HG03139 (cell line): ENCODE results near the gene UBC.
A peak's percentile ranks its signal among the peaks of the same experiment; 100 is the strongest.
"Not testable (repeated sequence)": the region's sequence is repeated elsewhere in the genome, so short reads cannot be mapped to it uniquely, and the experiment has no call there.

Source experiments
- ATAC-seq: cut with Tn5 transposase; IDR thresholded peaks from one replicate; pipeline ENCODE4 v1.9.1; 2021; ENCODE audit not compliant: unreplicated experiment

Gene UBC

DNA sequence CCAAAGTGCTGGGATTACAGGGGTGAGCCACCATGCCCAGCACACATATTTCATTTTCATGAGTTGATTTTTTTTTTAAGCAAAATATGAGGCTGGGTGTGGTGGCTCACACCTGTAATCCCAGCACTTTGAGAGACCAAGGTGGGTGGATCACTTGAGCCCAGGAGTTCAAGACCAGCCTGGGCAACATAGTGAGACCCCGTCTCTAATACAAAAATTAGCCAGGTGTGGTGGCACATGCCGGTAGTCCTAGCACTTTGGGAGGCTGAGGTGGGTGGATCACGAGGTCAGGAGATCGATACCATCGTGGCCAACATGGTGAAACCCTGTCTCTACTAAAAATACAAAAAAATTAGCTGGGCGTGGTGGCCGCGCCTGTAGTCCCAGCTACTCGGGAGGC, 17.1 kb upstream of the UBC start:
- ATAC-seq = not testable (repeated sequence)

DNA sequence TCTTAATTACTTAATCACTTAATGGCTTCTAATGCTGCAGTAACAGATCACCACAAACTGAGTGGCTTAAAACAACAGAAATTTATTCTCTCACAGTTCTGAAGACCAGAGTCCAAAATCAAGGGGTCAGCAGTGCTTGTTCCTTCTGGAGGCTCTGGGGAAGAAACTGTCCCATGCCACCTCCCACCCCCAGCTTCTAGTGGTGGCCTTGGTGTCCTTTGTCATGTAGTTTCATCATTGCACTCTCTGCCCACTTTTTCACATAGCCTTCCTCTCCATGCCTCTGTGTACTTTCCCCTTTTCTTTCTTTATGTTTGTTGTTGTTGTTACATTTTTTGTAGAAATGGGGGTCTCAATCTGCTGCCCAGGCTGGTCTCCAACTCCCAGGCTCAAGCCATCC, 16.1 kb upstream of the UBC start:
- ATAC-seq = no peak

DNA sequence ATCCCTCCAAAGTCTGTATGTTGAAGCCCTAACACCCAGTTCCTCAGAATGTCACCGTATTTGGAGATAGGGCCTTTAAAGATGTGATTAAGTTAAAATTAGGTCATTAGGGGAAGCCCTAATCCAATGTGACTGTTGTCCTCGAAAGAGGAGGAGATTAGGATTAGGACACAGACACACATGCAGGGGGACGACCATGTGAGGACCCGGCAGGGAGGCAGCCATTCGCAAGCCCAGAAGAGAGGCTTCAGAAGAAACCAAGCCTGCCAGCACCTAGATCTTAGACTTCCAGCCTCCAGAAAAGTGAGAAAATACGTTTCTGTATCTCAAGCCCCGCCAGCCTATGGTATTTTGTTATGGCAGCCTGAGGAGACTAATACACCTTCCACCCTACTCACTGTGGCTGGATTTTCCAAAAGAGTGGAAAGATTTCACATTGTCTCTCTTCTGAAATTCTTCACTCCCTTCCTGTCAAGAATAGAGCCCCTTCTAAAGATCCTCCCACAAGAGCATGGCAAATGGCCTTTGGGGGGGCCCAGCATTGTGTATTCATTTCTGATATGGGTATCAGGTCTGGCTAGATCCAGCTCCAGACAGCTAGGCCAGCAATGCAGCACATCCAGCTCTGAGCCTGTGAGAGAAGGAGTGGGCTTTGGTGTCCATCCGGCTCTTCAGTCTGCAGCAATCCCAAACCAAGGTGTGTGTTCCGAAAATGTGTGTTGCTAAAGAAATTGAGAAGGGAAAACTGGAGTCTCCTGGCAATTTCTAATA, 15.4 kb upstream of the UBC start:
- ATAC-seq = no peak

DNA sequence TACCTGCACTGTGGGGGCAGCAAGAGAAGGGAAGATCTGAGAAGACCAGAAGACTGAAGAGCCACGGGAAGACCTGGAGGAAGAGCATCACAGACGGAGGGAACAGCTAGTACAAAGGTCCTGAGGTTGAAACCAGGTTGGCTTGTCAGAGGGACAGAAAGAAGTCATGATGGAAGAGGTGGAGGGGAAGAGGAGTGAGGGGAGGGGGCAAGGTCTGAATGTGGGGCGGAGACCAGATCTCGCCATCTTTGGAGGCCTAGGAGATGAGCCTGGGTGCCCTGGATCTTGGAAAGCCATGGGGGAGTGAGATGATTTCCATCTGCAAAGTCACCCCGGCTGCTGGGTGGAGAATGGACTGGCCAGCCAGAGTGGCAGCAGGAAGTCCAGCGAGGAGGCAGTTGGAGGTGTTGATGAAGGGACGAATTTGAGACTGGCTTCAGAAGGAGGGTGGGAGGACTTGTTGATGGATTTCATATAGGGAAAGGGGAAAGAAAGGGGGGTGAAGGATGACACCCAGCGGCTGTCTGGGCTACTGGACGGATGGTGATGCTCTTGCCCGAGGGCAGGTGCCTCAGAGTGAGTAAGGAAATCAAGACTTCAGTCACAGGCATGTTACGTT, 14.6 kb upstream of the UBC start:
- ATAC-seq = no peak

DNA sequence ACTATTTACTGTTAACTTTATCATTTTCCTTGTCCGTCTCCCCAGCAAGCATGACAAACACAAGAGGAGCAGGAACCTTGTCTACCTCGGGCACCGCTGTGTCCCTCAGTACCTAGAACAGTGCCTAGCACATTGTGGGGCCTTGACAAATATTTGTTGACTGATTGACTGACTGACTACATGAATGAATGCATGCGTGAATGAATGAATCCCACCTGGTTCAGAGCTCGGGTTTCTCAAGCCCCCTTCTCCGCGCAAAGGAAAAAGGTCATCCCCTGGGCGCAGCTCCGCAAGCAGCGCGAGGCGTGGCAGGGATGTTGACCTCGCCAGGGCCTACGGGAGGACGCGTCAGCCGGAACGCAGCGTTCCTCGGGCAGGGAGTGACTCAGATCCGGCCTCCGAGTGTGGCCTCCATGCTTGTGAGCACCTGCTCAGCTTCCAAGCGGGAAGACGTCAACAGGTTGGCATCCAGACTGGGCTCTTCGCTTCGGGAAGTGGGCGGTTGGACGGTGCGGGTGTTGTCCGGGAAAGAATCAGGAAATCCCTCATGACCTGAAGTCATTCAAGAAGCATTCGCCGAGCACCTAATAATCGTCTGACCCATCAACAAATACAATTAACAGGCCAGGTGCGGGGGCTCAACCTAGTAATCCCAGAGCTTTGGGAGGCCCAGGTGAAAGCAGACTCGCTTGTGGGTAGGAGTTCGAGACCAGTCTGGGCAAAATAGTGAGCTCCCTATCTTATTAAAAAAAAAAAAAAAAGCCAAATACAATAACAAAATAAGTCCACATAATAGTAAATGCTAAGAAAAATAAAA, 13.9 kb upstream of the UBC start:
- ATAC-seq = peak; percentile 25

DNA sequence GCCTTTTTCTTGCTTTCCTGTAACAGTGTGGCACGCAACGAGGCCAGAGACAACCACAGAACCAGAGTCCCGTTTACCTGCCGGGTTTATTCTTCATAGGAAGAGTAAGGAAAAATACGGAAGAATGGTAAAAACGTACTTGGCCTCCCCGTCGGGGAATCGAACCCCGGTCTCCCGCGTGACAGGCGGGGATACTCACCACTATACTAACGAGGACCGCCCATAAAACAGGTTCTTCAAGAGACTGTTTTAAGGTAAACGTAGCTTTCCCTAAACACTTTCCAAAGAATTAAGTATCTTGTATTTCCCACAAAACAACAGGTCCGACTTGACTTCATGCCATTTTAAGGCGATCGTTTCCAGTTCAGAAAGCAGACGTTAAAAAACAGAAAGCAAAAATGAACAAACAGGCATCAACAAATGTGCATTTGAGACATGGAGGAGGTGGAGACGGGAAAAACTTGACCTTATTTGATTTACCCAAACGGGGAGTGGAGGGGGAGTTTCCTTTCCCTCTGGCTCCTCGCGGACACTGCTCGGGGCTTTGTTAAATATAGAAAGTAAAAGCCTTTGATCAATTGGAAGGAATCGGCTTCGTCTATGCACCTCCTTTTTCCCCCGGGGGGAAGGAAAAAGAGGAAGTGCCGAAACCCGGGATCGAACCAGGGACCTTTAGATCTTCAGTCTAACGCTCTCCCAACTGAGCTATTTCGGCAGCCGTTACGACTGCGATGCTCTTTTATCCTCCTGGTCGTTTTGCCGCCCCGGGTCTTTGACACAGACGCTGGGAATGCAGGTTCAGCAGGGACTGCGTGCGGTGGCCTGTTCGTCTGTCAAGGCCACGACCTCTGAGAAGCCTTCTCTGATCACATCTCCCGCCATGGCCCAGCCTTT, 13.0 kb upstream of the UBC start:
- peak; percentile 68 for ATAC-seq

DNA sequence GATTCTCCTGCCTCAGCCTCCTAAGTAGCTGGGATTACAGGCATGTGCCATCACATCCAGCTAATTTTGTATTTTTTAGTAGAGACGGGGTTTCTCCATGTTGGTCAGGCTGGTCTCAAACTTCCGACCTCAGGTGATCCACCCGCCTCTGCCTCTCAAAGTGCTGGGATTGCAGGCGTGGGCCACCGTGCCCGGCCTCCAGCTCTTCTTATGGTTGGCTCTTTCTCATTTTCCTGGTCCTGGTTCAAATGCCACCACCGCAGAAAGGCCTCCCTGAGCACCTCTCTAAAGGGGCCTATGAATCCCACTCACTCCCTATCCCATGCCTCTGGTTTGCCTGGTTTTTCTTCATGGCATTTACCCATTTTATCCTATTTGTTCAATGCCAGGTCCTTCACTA, 11.3 kb upstream of the UBC start:
- not testable (repeated sequence) for ATAC-seq

DNA sequence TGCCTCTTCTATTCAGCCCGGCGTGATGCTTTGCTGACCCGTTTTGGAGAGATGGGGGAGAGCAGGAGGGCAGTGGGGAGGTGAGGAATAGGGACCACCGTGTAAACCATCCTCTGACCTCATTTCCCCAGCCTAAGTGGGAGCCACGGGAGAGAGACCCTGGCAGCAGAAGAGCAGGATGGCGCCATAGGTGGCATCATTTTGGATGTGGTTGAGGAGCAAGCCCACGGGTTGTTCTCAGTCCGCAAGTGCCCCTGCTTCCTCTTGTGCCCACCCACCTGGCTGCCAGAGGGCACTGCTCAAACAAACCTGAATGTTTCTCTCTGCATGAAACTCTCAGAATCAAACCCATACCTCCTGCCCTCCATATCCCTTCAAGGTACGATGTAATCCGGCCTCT, 10.7 kb upstream of the UBC start:
- ATAC-seq = no peak

DNA sequence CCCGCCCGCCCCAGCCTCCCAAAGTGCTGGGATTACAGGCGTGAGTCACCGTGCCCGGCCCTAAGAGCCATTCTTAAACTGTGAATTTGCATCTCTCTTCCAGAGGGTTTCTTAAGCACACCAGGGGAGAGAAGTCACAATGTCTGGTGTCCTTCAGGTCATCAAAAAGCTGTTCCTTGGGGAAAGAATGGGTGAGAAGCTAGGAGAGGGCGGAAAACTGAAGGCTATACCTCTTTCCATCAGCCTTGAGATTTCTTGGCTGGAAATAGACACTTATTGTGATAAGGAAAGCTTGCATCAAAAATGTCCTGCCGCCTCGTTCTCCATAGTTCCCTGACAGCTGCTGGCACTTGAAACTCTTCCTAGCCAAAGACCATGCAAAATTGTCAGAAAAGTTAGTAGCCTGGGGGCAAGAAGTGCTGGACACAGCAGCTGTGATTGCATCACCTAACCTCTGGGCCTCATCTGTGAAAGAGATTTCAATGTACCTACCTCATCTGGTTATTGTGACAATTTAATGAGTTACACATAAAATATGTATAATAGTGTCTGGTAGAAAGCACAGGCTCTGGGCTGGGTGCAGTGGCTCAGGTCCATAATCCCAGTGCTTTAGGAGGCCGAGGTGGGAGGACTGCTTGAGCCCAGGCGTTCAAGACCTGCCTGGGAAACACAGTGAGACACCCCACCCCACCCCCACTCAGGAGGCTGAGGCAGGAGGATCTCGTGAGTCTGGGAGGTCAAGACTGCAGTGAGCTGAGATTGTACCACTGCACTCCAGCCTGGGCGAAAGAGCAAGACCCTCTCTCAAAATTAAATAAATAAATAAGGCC, 9.7 kb upstream of the UBC start:
- no peak for ATAC-seq

DNA sequence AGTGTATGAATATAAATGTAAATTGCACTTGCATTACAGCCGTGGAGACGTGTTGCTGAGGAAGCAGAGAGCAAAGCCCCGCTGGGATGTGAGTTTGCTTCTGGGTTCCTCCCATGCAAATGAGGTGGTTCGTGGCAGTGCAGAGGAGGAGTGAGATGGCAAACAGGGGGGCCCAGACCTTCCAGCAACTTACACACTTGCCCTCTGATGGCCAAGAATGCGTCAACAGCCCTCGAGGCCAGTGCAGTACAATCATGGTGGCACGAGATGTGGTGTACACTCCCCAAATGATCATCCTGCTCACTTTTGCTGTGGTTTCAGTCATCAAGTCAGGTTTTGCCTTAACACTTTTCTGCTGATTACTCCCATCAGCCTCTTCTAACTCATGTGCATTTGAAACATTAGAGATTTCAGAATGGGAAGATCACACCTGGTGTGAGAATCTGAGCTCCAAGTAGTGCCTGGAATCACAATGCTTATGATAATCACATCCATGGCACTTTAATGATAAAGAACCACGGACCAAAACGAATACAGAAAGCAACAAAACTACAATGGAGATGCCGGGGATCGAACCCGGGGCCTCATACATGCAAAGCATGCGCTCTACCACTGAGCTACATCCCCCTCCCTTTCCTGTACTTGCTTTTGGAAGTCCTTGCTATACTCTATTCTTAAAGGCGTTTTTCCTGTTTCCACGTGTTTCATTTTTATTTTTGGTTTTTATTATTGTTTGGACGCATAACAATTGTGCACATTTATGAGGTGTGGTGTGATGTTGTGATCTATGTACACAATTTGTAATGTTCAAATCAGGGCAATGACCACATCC, 7.0 kb upstream of the UBC start:
- ATAC-seq = peak; percentile 43

DNA sequence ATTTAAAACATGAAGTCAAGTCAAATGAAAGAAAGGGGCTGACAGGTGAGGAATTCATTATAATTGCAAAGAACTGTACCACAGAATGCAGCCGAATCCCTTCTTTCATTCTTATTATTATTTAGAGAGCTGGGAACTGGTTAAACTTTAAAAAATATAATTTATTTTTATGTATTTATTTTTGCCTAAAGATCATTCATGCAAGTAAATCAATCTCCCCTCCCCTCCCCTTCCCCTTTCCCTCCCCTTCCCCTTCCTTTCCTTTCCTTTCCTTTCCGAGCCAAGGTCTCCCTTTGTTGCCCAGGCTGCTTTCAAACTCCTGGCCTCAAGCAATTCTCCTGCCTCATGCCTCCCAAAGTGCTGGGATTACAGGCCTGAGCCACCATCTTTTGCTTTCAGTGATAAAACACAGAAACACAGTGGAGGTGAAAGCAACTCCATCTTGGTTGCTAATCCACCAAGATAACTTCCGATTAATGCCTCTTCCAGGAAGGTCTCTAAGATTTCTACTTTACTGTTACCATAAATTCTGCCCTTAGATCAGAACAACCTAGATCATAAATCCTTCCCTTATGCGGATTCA, 6.0 kb upstream of the UBC start:
- ATAC-seq = no peak

DNA sequence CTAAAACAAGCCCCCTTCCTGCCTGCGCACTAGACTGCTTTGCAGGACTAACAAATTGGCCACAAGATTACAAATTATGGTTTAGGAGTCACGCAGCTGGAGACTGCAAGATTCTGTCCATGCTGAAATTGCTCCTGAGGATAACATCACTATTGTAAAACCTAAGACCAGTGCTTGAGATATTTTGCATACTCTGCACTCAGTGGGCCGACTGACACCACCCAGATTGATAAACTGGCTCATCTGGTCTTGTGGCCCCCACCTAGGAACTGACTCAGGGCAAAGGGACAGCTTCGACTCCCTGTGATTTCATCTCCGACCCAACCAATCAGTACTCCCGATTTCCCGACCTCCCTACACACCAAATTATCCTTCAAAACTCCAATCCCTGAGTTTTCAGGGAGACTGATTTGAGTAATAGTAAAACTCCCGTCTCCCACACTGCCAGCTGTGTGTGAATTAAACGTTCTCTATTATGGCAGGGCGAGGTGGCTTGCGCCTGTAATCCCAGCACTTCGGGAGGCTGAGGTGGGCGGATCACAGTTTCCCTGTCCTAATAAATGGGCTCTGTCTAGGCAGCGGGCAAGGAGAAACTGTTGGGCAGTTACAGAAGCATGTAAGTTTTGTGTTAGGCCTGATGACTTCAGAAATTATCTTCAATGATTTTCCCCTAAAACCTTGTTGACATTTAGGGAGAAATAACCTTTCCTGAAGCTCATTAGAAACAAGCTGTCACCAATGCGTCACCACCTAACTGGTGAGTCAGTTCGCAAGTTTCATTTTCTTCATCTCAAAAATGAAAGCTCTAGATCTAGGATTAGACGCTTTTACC, 5.3 kb upstream of the UBC start:
- ATAC-seq = no peak

DNA sequence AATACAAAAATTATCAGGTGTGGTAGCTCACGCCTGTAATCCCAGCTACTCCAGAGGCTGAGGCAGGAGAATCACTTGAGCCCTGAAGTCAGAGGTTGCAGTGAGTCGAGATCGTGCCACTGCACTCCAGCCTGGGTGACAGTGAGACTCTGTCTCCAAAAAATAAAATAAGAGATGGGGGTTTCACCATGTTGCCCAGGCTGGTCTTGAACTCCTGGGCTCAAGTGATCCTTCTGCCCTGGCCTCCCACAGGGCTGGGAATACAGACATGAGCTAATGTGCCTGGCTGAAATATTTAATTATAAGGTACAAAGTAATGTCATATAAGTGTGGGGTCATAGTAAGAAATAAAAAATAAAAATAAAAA, 4.2 kb upstream of the UBC start:
- ATAC-seq = not testable (repeated sequence)

DNA sequence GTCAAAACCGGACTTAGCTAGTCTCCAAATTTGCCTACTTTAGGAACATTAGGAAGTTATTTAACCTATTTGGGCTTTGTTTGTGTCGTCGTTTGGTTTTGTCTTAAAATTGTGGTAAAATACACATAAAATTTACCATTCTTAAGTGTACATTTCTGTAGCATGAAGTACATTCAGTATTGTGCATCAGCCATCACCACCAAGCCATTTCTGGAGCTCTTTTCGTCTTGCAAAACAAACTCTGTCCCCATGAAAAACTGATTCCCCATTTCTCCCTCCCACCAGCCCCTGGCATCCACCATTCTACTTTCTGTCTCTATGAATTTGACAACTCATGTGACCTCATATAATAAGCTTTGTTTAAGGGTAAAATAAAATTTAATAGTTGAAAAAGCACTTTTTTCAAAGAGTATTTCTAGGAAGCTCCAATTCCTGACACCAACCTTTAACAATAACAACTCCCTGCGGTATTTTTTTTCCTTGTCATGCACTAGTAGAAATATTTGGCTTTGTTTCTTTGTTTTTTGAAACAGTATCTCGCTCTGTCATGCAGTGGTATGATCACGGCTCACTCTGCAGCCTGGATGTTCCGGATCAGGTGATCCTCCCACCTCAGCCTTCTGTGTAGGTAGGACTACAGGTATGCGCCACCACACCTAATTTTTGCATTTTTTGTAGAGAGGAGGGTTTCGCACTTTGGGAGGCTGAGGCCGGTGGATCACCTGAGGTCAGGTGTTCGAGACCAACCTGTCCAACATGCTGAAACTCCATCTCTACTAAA, 3.6 kb upstream of the UBC start:
- no peak for ATAC-seq

DNA sequence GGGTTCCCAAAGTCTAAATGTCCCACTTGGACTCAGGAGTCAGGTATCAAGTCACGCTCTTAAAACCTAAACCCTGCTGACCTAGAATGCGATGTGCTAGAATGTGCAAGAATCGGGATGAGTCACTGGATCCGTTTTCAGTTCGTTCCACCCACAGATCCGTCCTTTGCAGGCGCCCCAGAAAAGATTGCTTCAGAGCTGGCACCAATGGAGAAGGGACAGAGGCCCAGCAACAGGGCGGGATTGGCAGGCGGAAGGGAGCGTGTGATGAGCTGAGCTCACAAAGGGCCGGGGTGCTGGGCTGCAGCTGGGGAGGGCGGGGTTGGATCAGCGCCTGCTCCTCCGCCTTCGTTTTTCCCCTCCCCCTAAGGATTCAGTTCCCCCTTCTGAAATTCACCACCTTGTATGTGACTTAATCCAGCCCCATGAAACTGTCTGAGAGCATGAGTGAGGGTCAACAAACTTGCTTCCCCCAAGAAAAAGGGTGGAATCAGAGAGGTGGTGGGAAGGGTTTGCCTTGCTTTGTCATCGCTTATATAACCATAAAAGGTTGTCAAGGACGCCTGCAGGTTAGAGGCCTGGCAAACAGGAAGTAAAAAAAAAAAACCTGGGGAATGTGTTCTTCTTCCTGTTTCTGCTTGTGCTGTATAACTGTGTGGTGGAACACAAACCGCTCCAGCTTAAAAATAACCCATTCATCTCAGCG, 2.8 kb upstream of the UBC start:
- ATAC-seq = peak; percentile 44

DNA sequence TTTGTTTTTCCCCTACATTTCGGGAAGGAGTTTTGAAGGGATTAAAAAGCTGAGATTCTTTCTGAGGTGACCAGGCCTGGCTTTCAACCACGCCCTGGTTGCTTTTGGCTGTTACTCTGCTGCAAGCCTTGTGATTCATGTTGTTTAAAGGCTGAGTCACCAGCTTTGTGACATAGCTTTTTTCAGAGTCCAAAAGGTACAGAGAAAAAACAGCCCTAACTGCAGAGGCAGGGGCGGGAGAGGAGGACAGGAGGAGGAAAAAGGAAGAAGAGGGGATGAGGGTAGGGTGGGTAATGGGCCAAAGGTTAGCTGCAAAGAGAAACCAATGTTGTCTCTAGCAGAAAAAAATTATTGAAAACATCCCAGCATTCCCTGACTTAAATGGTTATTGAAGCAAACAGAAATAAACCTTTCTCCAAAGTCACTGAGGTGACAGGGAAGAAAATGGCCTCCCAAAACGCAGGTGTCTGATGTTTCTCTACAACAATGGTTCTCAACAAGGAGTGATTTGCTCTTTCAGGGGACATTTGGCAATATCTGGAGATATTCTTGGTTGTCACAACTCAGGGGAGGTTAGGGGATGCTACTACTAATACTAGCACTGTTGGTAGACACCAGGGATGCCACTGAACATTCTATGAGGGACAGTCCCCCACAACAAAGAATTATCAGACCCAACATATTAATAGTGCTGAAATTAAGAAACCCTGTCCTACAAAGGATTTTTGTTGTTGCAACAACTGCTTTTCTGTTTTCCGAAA, 2.1 kb upstream of the UBC start:
- ATAC-seq = no peak
